ENCODE results near the gene ARMC7. TPM values are rescaled to one million over a fixed set of nuclear protein-coding genes. Genes with fewer than 3 reads are reported as not detected.

ARMC7 gene
- total RNA-seq, 1 donor from 2014 or later: 12.8 TPM

GRCh38 chr17:75074532-75074931 lies 35.2 kb upstream of the ARMC7 start:
- TF ChIP-seq CTCF (IDR thresholded peaks at IDR 0.05): no peak
- Mint-ChIP-seq H3K4me3 (ENCODE audit: unreplicated experiment) (no peak overlapping the region), H3K27ac (ENCODE audit: unreplicated experiment) (no peak overlapping the region), H3K27me3 (ENCODE audit: unreplicated experiment) (no peaks in the 10 kb centered on the region), H3K9me3 (ENCODE audit: unreplicated experiment) (no peaks in the 10 kb centered on the region), H3K4me1 (ENCODE audit: unreplicated experiment) (peaks cover 17% of the 10 kb centered on the region), H3K36me3 (ENCODE audit: unreplicated experiment) (no peaks in the 10 kb centered on the region)
- DNase-seq (ENCODE audit: extremely low spot score, unreplicated experiment): no peak

GRCh38 chr17:75075597-75076336 lies 34.0 kb upstream of the ARMC7 start:
- no peaks in the 10 kb centered on the region for H3K27me3 Mint-ChIP-seq (ENCODE audit: unreplicated experiment)
- no peak overlapping the region for H3K27ac Mint-ChIP-seq (ENCODE audit: unreplicated experiment)
- no peaks in the 10 kb centered on the region for H3K9me3 Mint-ChIP-seq (ENCODE audit: unreplicated experiment)
- TF ChIP-seq CTCF (IDR thresholded peaks at IDR 0.05): no peak
- DNase-seq (ENCODE audit: extremely low spot score, unreplicated experiment): no peak
- H3K36me3 Mint-ChIP-seq (ENCODE audit: unreplicated experiment): no peaks in the 10 kb centered on the region
- H3K4me3 Mint-ChIP-seq (ENCODE audit: unreplicated experiment): no peak overlapping the region
- H3K4me1 Mint-ChIP-seq (ENCODE audit: unreplicated experiment): peaks cover 24% of the 10 kb centered on the region

- Mint-ChIP-seq H3K27ac (ENCODE audit: unreplicated experiment) (no peak overlapping the region), H3K36me3 (ENCODE audit: unreplicated experiment) (no peaks in the 10 kb centered on the region), H3K9me3 (ENCODE audit: unreplicated experiment) (no peaks in the 10 kb centered on the region), H3K4me1 (ENCODE audit: unreplicated experiment) (peaks cover 37% of the 10 kb centered on the region), H3K4me3 (ENCODE audit: unreplicated experiment) (no peak overlapping the region), H3K27me3 (ENCODE audit: unreplicated experiment) (no peaks in the 10 kb centered on the region)
- no peak for TF ChIP-seq CTCF (IDR thresholded peaks at IDR 0.05)
- no peak for DNase-seq (ENCODE audit: extremely low spot score, unreplicated experiment)
These were observed 32.7 kb upstream of the ARMC7 start for GRCh38 chr17:75077072-75077495.

GRCh38 chr17:75077496-75078283 lies 32.1 kb upstream of the ARMC7 start:
- Mint-ChIP-seq H3K9me3 (ENCODE audit: unreplicated experiment) (no peaks in the 10 kb centered on the region), H3K27ac (ENCODE audit: unreplicated experiment) (peak overlapping the region; percentile 89)
- no peak for DNase-seq (ENCODE audit: extremely low spot score, unreplicated experiment)

More at GRCh38 chr17:75077496-75078283, 32.1 kb upstream of the ARMC7 start:
- TF ChIP-seq CTCF (IDR thresholded peaks at IDR 0.05): no peak
- H3K27me3 Mint-ChIP-seq (ENCODE audit: unreplicated experiment): no peaks in the 10 kb centered on the region
- H3K36me3 Mint-ChIP-seq (ENCODE audit: unreplicated experiment): no peaks in the 10 kb centered on the region
- H3K4me1 Mint-ChIP-seq (ENCODE audit: unreplicated experiment): peaks cover 43% of the 10 kb centered on the region
- no peak overlapping the region for H3K4me3 Mint-ChIP-seq (ENCODE audit: unreplicated experiment)
